H9 (cell line): ENCODE measurements around the gene PODXL2. TPM values are rescaled to one million over a fixed set of nuclear protein-coding genes. Genes with fewer than 3 reads are reported as not detected.

ENCODE experiments used
- DNase-seq: peaks from one replicate; pipeline ENCODE4 v3.0.0-alpha.2; 2017
- H2AFZ ChIP-seq: one replicate; pipeline ENCODE4 v1.6.1; 2013; ENCODE audit warnings: mild to moderate bottlenecking, low read length, control low read depth, moderate library complexity
- H2AK5ac ChIP-seq: 2 replicates; pipeline ENCODE4 v1.6.1; 2013; ENCODE audit warnings: low read length, control low read depth, mixed read lengths; ENCODE audit not compliant: insufficient read length
- H2BK120ac ChIP-seq: one replicate; pipeline ENCODE4 v1.6.1; 2013; ENCODE audit warnings: low read depth, mild to moderate bottlenecking, low read length, control low read depth, inconsistent platforms; ENCODE audit not compliant: poor library complexity, severe bottlenecking
- H2BK12ac ChIP-seq: 2 replicates; pipeline ENCODE4 v1.6.1; 2013; ENCODE audit warnings: low read length, control low read depth, mixed read lengths, low read depth; ENCODE audit not compliant: insufficient read length
- H2BK15ac ChIP-seq: 2 replicates; pipeline ENCODE4 v1.6.1; 2013; ENCODE audit warnings: low read depth, low read length, control low read depth
- H2BK20ac ChIP-seq: one replicate; pipeline ENCODE4 v1.6.1; 2013; ENCODE audit warnings: low read depth, mild to moderate bottlenecking, low read length, control low read depth, inconsistent platforms; ENCODE audit not compliant: poor library complexity, severe bottlenecking
- H2BK5ac ChIP-seq: 2 replicates; pipeline ENCODE4 v1.6.1; 2013; ENCODE audit warnings: low read length, control low read depth, mixed read lengths; ENCODE audit not compliant: insufficient read length
- H3K14ac ChIP-seq: 2 replicates; pipeline ENCODE4 v1.6.1; 2013; ENCODE audit warnings: low read length, control low read depth; ENCODE audit not compliant: insufficient read depth
- H3K18ac ChIP-seq: 2 replicates; pipeline ENCODE4 v1.6.1; 2013; ENCODE audit warnings: low read depth, mild to moderate bottlenecking, mixed read lengths, low read length, control low read depth; ENCODE audit not compliant: insufficient read length
- H3K23ac ChIP-seq: 2 replicates; pipeline ENCODE4 v1.6.1; 2013; ENCODE audit warnings: low read length, control low read depth, mixed read lengths, low read depth; ENCODE audit not compliant: insufficient read length
- H3K23me2 ChIP-seq: 2 replicates; pipeline ENCODE4 v1.6.1; 2013; ENCODE audit warnings: low read depth, mild to moderate bottlenecking, mixed read lengths, low read length, control low read depth; ENCODE audit not compliant: insufficient read length, poor library complexity, severe bottlenecking
- H3K27ac ChIP-seq: 2 replicates; pipeline ENCODE4 v1.5.1; 2013; ENCODE audit warnings: low read length, control low read depth, mixed read lengths, low read depth; ENCODE audit not compliant: insufficient read length
- H3K27me3 ChIP-seq: 2 replicates; pipeline ENCODE4 v1.6.1; 2013; ENCODE audit warnings: low read length, control low read depth, inconsistent platforms; ENCODE audit not compliant: insufficient read depth
- H3K4ac ChIP-seq: 2 replicates; pipeline ENCODE4 v1.6.1; 2013; ENCODE audit warnings: low read depth, mild to moderate bottlenecking, control low read depth, inconsistent platforms, low read length, moderate library complexity
- H3K4me1 ChIP-seq: 2 replicates; pipeline ENCODE4 v1.6.1; 2013; ENCODE audit warnings: low read length, control low read depth, inconsistent platforms; ENCODE audit not compliant: insufficient read depth
- H3K4me2 ChIP-seq: 2 replicates; pipeline ENCODE4 v1.6.1; 2013; ENCODE audit warnings: low read length, control low read depth, mixed read lengths; ENCODE audit not compliant: insufficient read length, insufficient read depth
- H3K56ac ChIP-seq: 2 replicates; pipeline ENCODE4 v1.6.1; 2013; ENCODE audit warnings: low read depth, mild to moderate bottlenecking, mixed read lengths, low read length, control low read depth; ENCODE audit not compliant: insufficient read length
- H3K79me1 ChIP-seq: 2 replicates; pipeline ENCODE4 v1.6.1; 2013; ENCODE audit warnings: low read depth, mild to moderate bottlenecking, moderate library complexity, low read length, control low read depth, inconsistent platforms; ENCODE audit not compliant: insufficient read depth, poor library complexity, severe bottlenecking
- H3K79me2 ChIP-seq: 2 replicates; pipeline ENCODE4 v1.6.1; 2013; ENCODE audit warnings: low read length, control low read depth, inconsistent platforms; ENCODE audit not compliant: insufficient read depth
- H3K9ac ChIP-seq: 2 replicates; pipeline ENCODE4 v1.6.1; 2013; ENCODE audit warnings: low read length, control low read depth, mixed read lengths; ENCODE audit not compliant: insufficient read length; ENCODE audit errors: extremely low read depth
- H3K9me3 ChIP-seq: one replicate; pipeline ENCODE4 v1.6.1; 2013; ENCODE audit warnings: low read depth, low read length, inconsistent platforms; ENCODE audit not compliant: control insufficient read depth
- H3T11ph ChIP-seq: one replicate; pipeline ENCODE4 v1.6.1; 2013; ENCODE audit warnings: mild to moderate bottlenecking, low read length, control low read depth, inconsistent platforms
- H4K20me1 ChIP-seq: one replicate; pipeline ENCODE4 v1.6.1; 2013; ENCODE audit not compliant: control insufficient read depth, insufficient read length, insufficient read depth
- H4K5ac ChIP-seq: 2 replicates; pipeline ENCODE4 v1.6.1; 2013; ENCODE audit warnings: low read depth, mild to moderate bottlenecking, mixed read lengths, low read length, control low read depth; ENCODE audit not compliant: insufficient read length
- H4K8ac ChIP-seq: replicated peaks from 2 replicates; pipeline ENCODE4 v1.6.1; 2013; ENCODE audit warnings: low read length, control low read depth, mixed read lengths, low read depth; ENCODE audit not compliant: insufficient read length
- H4K91ac ChIP-seq: 2 replicates; pipeline ENCODE4 v1.6.1; 2013; ENCODE audit warnings: low read depth, mild to moderate bottlenecking, moderate library complexity, mixed read lengths, low read length, control low read depth; ENCODE audit not compliant: insufficient read length
- H3K27ac Mint-ChIP-seq, 3 experiments: 2 replicates in 2 of 3; 3 replicates in 1 of 3; pipeline ENCODE4 v1.8.0; 2020 to 2021; ENCODE audit warnings: mixed read lengths in 3 of 3, mild to moderate bottlenecking in 1 of 3, moderate library complexity in 1 of 3
- H3K27me3 Mint-ChIP-seq: 2 replicates; pipeline ENCODE4 v1.8.0; 2021; ENCODE audit warnings: low read depth, mild to moderate bottlenecking, moderate library complexity, mixed read lengths
- H3K36me3 Mint-ChIP-seq, 3 experiments: 2 replicates in 2 of 3; 3 replicates in 1 of 3; pipeline ENCODE4 v1.8.0; 2020 to 2021; ENCODE audit warnings: low read depth in 3 of 3, mixed read lengths in 3 of 3; ENCODE audit not compliant: insufficient read depth in 1 of 3
- H3K4me1 Mint-ChIP-seq, 2 experiments: 2 replicates each; pipeline ENCODE4 v1.8.0; 2020; ENCODE audit warnings: mixed read lengths in 2 of 2
- H3K4me3 Mint-ChIP-seq, 2 experiments: 2 replicates in 1 of 2; 3 replicates in 1 of 2; pipeline ENCODE4 v1.8.0; 2020 to 2021; ENCODE audit warnings: mild to moderate bottlenecking in 2 of 2, mixed read lengths in 2 of 2, moderate library complexity in 1 of 2
- H3K9me3 Mint-ChIP-seq, 2 experiments: 2 replicates in 1 of 2; 3 replicates in 1 of 2; pipeline ENCODE4 v1.8.0; 2020; ENCODE audit warnings: mild to moderate bottlenecking in 2 of 2, mixed read lengths in 2 of 2, moderate library complexity in 1 of 2
- WGBS: extraction: QIAGEN DNeasy Blood & Tissue Kit; methylation state at CpG from one replicate; pipeline ENCODE4 v1.1.7; 2013; ENCODE audit warnings: missing lambda C conversion rate, low lambda C conversion rate, mixed read lengths; ENCODE audit not compliant: insufficient read length; ENCODE audit errors: extremely low coverage; 5-methylcytosine and 5-hydroxymethylcytosine counted together
- total RNA-seq: library from RNA; stranded (reverse); gene quantifications from 2 replicates; pipeline ENCODE4 v1.2.1, GENCODE V29; 2021
- TF ChIP-seq, protein P1 (sequence below): fragments of 200-600 bp; sonication (generic); conservative IDR thresholded peaks from 3 replicates; pipeline ENCODE4 v1.8.0; 2021; ENCODE audit warnings: antibody characterized with exemption, mild to moderate bottlenecking

The PODXL2 gene
- total RNA-seq, 1 experiment from 2014 or later, result 24.6 TPM

DNA sequence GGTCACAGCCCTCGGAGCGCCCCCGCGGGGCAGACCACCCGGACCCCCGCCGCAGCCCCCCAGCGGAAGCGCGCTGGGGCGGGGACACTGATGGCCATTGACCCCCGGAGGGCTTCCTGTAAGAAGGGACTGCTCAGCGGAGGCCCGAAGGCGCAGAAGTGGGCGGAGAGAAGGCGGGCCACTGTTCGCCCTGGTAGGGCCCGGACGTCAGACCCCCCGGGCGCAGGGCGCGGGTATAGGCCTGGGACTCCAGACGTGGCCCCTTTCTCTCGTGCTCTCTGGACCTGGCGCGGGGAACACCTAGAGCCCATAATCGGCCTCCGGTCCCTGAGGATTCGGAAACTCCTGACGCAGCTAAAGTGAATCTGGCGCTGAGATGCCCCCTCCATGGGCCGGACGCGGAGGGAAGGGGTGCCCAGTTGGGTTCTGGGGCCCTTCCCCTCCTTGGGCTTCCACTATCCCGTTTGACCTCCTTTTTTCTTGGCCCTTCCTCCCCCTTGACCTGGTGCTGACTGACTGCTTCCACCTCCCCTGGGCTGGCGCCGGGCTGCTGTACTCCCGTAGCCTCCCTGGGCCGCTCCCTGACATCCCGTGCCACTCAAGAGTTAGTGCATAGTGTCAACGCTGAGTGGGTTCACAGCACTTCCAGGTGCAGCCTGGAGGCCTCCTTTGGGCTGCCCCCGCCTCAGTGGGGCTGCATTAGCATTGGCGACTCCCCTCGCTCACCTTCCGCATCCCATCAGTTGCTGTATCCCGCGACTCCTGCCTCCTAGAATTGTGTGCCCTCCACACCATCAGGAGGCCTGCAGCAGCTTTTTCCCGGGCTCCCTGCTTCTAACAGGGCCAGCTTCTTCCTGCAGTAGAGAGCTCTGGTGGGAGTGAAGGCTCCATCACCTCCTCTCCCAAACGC, 44.5 kb downstream of the PODXL2 start:
- Histone ChIP-seq H4K91ac (no peak overlapping the region), H3K27ac (no peak overlapping the region), H2BK5ac (no peak overlapping the region), H2BK120ac (no peak overlapping the region), H3K9ac (no peak overlapping the region), H3K18ac (no peak overlapping the region), H2AFZ (no peak overlapping the region), H2BK20ac (no peak overlapping the region), H3K23ac (no peak overlapping the region), H3K4me2 (peak overlapping the region; percentile 59), H3K4ac (no peak overlapping the region), H3K9me3 (no peaks in the 10 kb centered on the region), H4K5ac (no peak overlapping the region), H3K56ac (no peak overlapping the region), H4K8ac (no peak overlapping the region), H2BK15ac (no peak overlapping the region), H2BK12ac (no peak overlapping the region), H3K27me3 (no peaks in the 10 kb centered on the region), H3K79me1 (no peaks in the 10 kb centered on the region), H2AK5ac (no peak overlapping the region), H3K23me2 (peaks cover 10% of the 10 kb centered on the region), H3T11ph (no peak overlapping the region), H4K20me1 (no peaks in the 10 kb centered on the region), H3K14ac (no peak overlapping the region; the same call in 1 of the 2 replicates), H3K79me2 (no peaks in the 10 kb centered on the region), H3K4me1 (no peaks in the 10 kb centered on the region)
- TF ChIP-seq, protein P1, sequence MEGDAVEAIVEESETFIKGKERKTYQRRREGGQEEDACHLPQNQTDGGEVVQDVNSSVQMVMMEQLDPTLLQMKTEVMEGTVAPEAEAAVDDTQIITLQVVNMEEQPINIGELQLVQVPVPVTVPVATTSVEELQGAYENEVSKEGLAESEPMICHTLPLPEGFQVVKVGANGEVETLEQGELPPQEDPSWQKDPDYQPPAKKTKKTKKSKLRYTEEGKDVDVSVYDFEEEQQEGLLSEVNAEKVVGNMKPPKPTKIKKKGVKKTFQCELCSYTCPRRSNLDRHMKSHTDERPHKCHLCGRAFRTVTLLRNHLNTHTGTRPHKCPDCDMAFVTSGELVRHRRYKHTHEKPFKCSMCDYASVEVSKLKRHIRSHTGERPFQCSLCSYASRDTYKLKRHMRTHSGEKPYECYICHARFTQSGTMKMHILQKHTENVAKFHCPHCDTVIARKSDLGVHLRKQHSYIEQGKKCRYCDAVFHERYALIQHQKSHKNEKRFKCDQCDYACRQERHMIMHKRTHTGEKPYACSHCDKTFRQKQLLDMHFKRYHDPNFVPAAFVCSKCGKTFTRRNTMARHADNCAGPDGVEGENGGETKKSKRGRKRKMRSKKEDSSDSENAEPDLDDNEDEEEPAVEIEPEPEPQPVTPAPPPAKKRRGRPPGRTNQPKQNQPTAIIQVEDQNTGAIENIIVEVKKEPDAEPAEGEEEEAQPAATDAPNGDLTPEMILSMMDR, result no peak
- peaks cover 0 to 5% (median 0%) of the 10 kb centered on the region in 3 experiments; a peak in 4 of 7 replicates for H3K36me3 Mint-ChIP-seq
- H3K27me3 Mint-ChIP-seq, result peaks cover 7% of the 10 kb centered on the region
- no peaks in the 10 kb centered on the region for H3K9me3 Mint-ChIP-seq
- peak; percentile 39 for DNase-seq
- WGBS, result no CpG with 5 or more reads among the region's 51 CpGs
- peaks cover 10 to 12% of the 10 kb centered on the region in 2 experiments for H3K4me1 Mint-ChIP-seq
- H3K4me3 Mint-ChIP-seq, result peak overlapping the region; percentile 74 to 79
- H3K27ac Mint-ChIP-seq, result no peak overlapping the region
